Heart left ventricle (tissue), 13 donors: ENCODE results near the gene OXCT2.
"Not testable (repeated sequence)": the region's sequence is repeated elsewhere in the genome, so short reads cannot be mapped to it uniquely, and the experiment has no call there.

Experiments used
- POLR2A ChIP-seq, 2 donors: fragments of 450-650 bp; IDR thresholded peaks; one replicate each; pipeline ENCODE4 v1.6.1; 2017; ENCODE audit warnings: antibody characterized with exemption in 2 of 2, mild to moderate bottlenecking in 2 of 2, moderate library complexity in 2 of 2
- TF ChIP-seq, protein P1 (sequence below), 12 donors: fragments of 200-600 bp; sonication (generic) in 4 of 12; IDR thresholded peaks; one replicate each; pipeline versions ENCODE4 v1.5.0 to v1.8.0; 2018 to 2022; ENCODE audit warnings: antibody characterized with exemption in 12 of 12, mild to moderate bottlenecking in 5 of 12
- donor health status: ischemic (EF 13 %, LVEDD 7.1; RV severe dilation, severe dysfunction).
- donor health status: DM: no; HTN: yes; CAD: no.
- donor health status: DM: no; HTN: no; CAD: no.
- donor health status: ischemic (EF 25% LVEDD 6.9; RV normal size, moderate dysfunction).
- donor health status: ischemic (EF 25% LVEDD 5.7; RV mildly dilated, moderate dysfunction).
- donor health status: ischemic (EF 35%, LVEDD 5.7; RV mildly dilated, moderate dysfunction).
- donor health status: nonischemic (EF 11% LVEDD 7.7; RV severe dilation, severe dysfunction).
- donor health status: DM: yes; HTN: yes; CAD: no.
- donor health status: PGD.
- donor health status: ischemic (EF 29% LVEDD 5.4; RV normal size, mild dysfunction).
- donor health status: nonischemic (EF 23%, LVEDD 6.1; RV moderate dilation, normal function).

GRCh38 chr1:39775141-39775540 lies 4.0 kb upstream of the OXCT2 start:
- TF ChIP-seq, protein P1, sequence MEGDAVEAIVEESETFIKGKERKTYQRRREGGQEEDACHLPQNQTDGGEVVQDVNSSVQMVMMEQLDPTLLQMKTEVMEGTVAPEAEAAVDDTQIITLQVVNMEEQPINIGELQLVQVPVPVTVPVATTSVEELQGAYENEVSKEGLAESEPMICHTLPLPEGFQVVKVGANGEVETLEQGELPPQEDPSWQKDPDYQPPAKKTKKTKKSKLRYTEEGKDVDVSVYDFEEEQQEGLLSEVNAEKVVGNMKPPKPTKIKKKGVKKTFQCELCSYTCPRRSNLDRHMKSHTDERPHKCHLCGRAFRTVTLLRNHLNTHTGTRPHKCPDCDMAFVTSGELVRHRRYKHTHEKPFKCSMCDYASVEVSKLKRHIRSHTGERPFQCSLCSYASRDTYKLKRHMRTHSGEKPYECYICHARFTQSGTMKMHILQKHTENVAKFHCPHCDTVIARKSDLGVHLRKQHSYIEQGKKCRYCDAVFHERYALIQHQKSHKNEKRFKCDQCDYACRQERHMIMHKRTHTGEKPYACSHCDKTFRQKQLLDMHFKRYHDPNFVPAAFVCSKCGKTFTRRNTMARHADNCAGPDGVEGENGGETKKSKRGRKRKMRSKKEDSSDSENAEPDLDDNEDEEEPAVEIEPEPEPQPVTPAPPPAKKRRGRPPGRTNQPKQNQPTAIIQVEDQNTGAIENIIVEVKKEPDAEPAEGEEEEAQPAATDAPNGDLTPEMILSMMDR (IDR thresholded peaks at IDR 0.05) = not testable (repeated sequence)
- TF ChIP-seq POLR2A (IDR thresholded peaks at IDR 0.05) = not testable (repeated sequence)
